Middle frontal gyrus (tissue), 1 donor: ENCODE data around the gene BSCL2.
"Not testable (repeated sequence)": the region's sequence is repeated elsewhere in the genome, so short reads cannot be mapped to it uniquely, and the experiment has no call there.

Source experiments
- DNase-seq: peaks from one replicate; pipeline ENCODE4 v3.0.0-alpha.2; 2015; ENCODE audit warnings: low spot score; ENCODE audit errors: extremely low spot score

BSCL2 gene

DNA sequence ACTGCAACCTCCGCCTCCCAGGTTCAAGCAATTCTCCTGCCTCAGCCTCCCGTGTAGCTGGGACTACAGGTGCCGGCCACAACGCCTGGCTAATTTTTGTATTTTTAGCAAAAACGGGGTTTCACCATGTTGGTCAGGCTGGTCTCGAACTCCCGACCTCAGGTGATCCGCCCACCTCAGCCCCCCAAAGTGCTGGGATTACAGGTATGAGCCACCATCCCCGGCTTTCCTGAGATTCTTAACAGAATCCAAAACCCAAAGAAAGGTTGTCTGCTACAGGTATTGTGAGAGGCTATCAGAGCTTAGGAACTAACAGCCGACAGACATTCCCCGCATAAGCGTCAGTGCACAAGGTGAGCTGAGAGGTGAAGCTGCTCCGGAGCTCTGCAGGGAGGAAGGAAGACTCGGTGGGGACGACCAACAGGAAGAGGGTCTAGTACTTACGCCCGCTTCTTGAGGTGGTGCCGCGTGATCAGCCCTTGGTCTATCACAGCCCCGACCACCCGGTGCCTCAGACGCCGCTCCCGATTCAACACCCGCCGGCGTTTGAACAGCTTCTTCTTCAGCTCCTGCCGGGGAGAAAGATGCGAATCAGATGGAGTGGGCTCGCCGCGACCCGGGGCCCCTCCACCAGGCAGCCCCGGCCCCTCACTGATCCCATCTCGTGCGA lies 42.7 kb downstream of the BSCL2 start:
- no peak for DNase-seq

DNA sequence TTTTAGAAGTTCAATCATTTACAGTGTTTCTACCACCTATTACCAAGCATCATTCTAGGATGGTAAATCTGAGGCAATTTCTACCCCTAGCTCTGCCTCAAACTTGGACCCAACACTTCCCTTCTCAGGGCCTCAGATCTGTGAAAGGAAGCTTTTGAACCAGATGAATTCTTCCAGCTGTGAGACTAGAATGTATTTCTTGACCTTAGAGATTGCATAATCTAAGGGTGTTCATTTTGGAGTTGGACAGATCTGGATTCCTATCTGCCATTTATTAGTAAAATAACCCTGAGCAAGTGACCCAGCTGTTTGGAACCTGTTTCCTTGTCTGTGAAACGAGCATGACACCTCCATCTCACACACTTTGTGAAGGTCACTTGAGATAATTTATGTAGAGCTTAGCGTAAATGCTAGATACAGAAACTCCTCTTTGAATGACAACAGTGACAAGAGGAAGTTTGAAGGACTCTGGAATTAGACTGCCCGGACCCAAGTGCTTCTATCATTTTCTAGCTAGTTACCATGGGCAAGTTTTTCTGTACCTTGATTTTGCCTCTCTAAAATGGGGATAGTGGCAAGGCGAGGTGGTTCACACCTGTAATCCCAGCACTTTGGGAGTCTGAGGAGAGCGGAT lies 50.3 kb downstream of the BSCL2 start:
- DNase-seq: no peak

DNA sequence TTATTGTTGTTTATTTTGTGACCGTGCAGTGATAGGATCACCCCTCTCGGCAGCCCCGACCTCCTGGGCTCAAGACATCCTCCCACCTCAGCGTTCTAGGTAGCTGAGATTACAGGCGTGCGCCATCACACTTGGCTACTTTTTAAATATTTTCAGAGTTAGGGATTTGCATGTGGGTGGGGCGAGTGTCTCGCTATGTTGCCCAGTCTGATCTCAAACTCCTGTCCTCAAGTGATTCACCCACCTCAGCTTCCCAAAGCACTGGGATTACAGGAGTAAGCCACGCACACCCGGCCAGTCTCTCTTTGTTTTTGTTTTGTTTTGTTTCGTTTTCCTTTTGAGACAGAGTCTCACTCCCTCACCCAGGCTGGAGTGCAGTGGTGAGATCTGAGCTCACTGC lies 52.9 kb downstream of the BSCL2 start:
- no peak for DNase-seq

DNA sequence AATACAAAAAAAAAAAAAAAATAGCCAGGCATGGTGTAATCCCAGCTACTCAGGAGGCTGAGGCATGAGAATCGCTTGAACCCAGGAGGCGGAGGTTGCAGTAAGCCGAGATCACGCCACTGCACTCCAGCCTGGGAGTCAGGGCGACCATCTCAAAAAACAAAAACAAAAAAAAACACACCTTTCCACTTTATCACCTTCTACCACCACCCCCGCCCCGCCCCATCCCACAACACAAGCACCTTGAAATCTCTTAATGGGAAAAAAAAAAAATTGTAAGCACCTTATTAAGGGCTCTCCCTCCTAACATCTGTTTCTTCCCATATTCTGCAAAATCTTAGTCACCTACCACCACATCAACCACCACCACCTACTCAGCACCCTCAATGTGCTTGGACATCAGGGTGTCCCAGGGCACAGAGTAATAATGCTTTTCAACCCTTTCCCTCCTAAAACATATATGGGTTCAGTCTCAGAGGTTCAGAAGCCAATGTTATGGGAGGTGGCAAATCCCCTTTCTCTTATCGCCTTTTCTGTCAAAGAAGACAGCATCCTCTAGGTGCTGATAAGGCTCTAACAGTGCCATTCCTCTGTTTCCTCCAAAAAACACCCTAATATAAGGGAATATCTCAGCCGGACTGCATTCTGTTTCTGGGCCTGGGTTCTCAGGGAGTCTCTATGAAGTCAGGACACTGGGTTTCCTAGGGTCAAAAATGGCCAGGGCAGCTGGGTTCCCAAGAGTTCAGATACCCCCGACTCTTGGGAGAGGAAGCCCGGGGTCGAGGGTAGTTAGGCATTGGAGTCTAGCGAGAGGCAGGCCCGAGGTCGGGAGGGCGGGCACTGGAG lies 54.8 kb downstream of the BSCL2 start:
- no peak for DNase-seq

DNA sequence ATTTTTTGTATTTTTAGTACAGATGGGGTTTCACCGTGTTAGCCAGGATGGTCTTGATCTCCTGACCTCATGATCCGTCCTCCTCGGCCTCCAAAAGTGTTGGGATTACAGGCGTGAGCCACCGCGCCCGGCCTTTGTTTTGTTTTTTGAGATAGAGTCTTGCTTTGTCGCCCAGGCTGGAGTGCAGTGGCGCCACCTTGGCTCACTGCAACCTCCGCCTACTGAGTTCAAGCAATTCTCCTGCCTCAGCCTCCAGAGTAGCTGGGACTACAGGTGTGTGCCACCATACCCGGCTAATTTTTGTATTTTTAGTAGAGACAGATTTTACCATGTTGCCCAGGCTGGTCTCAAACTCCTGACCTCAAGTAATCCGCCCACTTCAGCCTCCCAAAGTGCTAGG lies 56.9 kb downstream of the BSCL2 start:
- DNase-seq: not testable (repeated sequence)

DNA sequence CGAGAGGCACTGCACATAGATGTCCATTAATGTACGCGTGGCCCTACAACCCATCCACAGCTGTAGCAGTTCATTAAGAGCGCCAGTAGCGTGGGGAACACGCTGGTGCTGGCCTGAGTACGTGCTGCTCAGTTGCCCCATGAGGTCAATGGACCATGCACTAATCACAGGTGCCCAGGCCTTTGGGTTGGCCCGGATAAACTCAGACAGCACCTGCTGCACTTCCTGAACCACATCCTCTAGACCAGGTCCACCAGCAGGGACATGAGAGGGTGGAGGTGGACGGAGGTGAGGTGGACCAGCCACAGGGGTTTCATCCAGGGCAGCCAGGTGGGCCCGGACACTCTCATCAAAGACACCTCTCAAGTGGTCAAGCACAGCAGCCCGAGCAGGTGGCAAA lies 57.7 kb downstream of the BSCL2 start:
- no peak for DNase-seq

DNA sequence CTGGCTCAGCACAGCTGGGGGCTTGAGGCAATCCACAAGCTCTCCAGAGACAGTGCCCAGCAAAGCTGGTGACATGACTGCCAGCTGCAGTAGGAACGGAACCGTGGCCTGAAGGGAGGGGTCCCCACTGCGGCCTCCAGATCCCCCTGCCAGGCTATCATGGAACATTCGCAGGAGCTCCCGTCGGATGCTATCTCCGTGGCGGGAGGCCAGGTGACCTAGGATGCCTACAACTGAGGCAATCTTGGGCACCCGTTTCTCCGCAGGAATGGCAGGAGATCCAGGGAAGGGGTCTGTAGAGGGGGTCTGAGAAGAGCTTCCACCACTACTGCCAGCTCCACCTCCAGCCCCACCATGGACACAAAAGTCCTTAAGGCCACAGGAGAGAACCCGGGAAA lies 58.3 kb downstream of the BSCL2 start:
- no peak for DNase-seq

DNA sequence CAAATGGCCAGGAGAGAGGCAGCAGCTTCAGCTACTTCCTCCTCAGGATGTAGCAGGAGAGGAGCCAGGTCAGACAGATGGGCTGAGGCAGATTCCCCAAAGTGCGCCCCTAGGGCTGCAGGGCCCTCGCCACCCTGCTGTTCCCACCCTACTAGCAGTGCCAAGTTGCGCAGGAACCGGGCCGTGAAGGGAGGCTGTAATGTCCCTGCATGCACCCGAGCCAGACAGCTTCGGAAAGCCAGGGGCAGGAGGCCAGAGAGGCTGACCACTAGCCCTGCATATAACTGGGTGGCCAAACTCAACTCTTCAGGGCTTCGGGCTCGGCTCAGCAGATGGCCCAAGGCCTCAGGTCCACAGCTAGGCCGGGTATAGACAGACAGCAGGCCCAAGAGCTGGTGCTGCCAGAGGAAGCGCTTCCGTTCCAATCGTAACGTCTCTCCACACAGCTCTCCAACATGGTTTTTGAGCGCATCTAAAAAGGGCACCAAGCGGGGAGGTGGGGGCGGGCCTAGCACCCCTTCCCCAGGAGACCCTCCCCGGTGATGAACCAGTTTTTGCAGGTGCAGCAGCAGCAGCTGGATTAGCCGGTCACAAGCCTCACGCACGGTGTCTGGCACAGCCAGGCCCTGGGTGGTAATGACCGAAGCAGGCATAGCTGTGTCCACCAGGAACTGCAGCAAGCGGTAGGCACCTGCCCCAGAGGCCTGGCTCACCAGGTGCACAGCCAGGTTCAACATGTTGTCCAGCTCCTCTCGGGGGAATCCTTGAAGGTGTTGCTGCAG lies 58.8 kb downstream of the BSCL2 start:
- no peak for DNase-seq

DNA sequence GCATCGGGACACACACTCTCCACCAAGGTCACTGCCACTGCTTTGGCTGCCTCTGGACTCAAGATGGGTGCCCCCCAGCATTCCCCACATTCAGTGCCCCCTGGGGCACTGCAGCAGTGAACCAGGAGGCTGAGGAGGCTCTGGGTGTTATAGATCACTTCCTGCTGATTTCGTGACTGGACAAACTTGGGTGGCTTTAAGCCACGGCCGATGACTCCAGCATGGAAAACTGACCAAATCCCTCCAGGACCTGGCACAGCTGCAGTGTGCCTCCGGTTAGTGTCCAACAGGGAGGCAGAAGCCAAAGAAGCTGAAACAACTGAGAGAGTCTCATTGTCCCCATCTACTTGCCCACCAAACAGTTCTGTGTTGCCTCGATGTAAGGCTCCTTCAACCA lies 59.6 kb downstream of the BSCL2 start:
- DNase-seq: no peak

DNA sequence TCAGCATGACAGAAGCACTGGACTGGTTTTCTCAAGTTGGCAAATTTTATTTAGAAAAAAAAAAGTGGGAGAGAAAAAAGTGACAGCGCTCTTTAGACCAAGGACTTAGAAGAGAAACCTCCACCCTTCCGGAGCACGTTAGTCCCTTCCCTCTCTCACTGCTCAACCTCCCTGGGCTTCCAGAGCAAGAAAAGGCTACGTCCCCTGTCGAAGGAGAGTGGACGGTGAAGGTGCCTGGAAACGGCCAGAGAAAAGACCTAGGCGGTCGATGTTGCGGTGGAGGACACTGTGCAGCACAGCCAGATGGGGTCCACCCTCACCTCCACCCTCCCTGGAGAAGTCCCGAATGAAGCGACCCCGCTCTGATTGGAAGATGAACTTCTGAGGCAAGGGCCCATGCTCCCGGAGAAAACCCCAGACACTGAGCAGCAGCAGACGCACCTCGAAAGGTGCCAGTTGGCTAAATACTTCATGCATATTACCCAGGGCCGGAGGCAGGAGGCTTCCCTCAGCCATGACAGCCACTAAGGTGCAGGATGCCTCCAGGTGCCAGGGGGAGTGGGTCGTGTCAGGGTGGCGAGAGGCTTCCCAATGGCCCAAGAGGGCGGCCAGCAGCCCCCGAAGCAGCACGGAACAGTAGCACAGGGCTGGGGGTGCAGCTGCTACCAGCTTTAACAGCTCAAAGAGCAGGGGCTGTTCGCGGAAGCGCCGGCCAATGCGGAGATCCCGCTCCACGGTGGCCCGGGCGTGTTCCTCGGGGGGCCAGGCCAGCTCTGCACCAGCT lies 60.2 kb downstream of the BSCL2 start:
- no peak for DNase-seq

DNA sequence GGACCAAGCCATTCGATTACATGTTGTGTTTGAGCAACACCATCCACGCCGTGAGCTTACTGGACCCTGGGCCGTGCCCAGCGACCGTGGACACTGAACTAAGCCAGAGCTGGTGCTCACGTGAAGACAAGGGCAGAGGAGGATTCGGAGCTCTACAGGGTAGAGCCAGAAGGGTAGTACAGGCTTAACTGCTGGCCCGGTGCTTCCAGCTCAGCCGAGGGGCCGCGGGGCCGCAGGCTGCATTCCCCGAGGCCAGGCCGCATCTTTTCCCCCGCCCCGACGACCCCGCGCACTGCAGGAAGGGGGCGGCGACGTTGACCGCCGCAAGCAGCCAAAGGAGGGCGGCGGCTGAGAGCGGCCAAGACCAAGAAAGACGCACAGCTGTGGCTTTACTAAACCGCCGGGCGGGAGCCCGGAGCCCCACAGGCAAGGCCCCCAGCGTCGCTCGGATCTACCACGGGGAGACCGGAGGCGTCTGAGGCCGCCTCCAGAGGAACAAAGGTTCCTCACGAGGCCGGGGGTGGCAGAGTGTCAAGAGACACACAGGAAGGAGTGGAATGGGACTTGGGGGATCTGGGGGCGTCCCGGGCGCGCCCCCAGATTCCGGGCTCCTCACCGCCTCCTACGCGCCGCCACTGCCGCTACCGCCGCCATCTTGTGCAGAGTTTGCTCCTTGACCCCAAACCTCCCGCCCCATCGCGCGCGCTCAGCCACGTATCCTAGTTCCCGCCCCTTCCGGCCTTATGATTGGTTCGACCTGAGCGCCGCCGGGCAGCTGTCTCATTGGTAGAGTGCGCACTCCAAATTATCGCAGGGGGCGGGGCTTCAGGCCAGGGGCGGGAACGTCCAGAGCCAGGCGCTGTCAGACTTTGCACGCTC lies 61.0 kb downstream of the BSCL2 start, which contains the start of gene GANAB:
GANAB (minus strand) TSS at position 668 of the 879 bp plus-strand sequence; CDS start at position 654, 14 bp downstream.
- peak; percentile 97 for DNase-seq

DNA sequence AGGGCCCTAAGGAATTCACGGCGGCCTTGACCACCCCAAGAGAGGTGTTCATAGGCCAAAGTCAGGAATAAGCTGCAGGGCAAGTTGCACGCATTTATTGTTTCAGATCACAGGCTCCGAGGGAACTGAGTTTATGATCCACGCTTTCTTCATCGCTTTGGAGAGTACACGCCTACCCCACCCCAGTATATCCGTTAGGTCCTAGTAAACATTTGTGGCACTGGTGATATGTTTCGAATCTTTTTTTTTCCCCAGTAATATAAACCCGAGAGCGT lies 61.6 kb downstream of the BSCL2 start:
- no peak for DNase-seq

DNA sequence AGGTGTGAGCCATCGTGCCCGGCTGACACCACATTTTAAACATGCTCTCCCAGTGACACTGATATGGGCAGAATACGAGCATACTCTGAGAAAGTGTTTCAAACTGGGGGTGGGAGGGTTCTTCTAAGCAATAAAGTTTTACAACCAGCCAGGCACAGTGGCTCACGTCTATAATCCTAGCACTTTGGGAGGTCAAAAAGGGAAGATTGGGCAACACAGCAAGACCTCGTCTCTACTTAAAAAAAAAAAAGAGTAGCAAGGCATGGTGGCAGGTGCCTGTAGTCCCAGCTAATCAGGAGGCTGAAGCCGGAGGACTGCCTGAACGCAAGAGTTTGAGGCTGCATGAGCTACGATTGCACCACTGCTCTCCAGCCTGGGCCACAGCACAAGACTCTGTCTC lies 63.0 kb downstream of the BSCL2 start:
- DNase-seq: no peak
